ENCODE results near the gene RNU6-1.

Gene RNU6-1

DNA sequence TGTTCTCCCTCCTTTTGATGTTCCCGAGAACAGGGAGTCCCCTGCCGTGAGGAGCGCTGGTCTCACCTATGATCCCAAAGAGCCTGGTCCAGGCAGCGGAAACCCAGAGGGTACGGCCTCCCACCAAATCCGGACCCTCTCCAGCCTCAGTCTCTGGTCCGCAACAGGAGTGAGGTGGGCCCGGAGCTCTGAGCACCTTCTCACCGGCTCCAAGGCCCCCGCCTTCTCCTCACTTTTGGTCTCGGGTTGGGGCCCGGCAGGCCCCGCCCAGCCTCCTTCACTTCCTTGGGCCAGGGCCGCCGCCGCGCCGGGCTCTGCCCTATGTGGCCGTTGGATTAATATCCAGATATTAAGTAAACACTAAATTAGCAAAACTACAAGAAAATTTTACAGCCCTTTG is 20.2 kb downstream of the RNU6-1 start:
- peaks cover 27% of the 10 kb centered on the region for H3K9me3 Mint-ChIP-seq
- no peak for DNase-seq
- H3K27ac Mint-ChIP-seq, result no peak overlapping the region
- peaks cover 26% of the 10 kb centered on the region for H3K4me1 Mint-ChIP-seq
- TF ChIP-seq, protein P1, sequence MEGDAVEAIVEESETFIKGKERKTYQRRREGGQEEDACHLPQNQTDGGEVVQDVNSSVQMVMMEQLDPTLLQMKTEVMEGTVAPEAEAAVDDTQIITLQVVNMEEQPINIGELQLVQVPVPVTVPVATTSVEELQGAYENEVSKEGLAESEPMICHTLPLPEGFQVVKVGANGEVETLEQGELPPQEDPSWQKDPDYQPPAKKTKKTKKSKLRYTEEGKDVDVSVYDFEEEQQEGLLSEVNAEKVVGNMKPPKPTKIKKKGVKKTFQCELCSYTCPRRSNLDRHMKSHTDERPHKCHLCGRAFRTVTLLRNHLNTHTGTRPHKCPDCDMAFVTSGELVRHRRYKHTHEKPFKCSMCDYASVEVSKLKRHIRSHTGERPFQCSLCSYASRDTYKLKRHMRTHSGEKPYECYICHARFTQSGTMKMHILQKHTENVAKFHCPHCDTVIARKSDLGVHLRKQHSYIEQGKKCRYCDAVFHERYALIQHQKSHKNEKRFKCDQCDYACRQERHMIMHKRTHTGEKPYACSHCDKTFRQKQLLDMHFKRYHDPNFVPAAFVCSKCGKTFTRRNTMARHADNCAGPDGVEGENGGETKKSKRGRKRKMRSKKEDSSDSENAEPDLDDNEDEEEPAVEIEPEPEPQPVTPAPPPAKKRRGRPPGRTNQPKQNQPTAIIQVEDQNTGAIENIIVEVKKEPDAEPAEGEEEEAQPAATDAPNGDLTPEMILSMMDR (IDR thresholded peaks at IDR 0.05), result no peak
- H3K36me3 Mint-ChIP-seq (ENCODE audit: low read depth), result peaks cover 18% of the 10 kb centered on the region
- no peak overlapping the region for H3K4me3 Mint-ChIP-seq
- H3K27me3 Mint-ChIP-seq (ENCODE audit: low read depth, poor library complexity), result peaks cover 89% of the 10 kb centered on the region

DNA sequence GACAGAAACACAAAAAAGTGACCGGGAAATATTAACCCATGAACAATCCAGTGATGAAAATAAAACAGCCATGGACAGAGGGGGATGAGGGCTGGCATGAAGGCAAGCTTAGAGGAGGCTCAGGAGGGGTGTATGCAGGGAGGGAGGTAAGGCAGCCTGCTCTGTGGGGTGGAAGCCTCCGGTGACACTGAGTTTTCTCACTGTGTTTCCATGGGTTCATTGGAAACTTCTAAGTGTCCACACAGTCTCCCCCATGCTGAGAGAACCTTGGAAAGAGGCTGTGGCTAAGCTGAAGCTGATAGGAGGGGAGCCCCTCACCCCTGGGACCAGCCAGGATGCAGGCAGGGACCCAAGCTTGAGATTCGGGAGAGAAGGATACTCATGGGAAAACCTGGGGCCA is 21.4 kb downstream of the RNU6-1 start:
- Mint-ChIP-seq H3K4me1 (peaks cover 18% of the 10 kb centered on the region), H3K9me3 (peaks cover 27% of the 10 kb centered on the region), H3K36me3 (ENCODE audit: low read depth) (peaks cover 18% of the 10 kb centered on the region), H3K4me3 (no peak overlapping the region), H3K27me3 (ENCODE audit: low read depth, poor library complexity) (peaks cover 77% of the 10 kb centered on the region), H3K27ac (no peak overlapping the region)
- no peak for DNase-seq
- TF ChIP-seq, protein P1 (IDR thresholded peaks at IDR 0.05), result no peak

DNA sequence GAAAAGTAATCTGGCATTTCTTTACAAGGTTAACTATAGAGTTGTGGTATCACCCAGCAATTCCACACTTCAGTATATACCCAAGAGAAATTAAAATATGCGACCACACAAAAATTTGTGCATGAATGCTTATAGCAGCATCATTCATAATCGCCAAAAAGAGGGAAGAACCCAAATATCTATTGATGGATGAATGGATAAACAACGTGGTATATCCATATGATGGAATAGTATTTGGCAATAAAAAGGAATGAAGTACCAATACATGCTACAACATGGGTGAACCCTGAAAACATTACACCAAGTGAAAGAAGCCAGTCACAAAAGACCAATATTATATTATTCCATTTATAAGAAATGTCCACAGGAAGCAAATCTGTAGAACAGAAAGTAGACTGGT is 23.2 kb downstream of the RNU6-1 start:
- TF ChIP-seq, protein P1 (IDR thresholded peaks at IDR 0.05), result no peak
- peaks cover 75% of the 10 kb centered on the region for H3K27me3 Mint-ChIP-seq (ENCODE audit: low read depth, poor library complexity)
- no peak overlapping the region for H3K27ac Mint-ChIP-seq

DNA sequence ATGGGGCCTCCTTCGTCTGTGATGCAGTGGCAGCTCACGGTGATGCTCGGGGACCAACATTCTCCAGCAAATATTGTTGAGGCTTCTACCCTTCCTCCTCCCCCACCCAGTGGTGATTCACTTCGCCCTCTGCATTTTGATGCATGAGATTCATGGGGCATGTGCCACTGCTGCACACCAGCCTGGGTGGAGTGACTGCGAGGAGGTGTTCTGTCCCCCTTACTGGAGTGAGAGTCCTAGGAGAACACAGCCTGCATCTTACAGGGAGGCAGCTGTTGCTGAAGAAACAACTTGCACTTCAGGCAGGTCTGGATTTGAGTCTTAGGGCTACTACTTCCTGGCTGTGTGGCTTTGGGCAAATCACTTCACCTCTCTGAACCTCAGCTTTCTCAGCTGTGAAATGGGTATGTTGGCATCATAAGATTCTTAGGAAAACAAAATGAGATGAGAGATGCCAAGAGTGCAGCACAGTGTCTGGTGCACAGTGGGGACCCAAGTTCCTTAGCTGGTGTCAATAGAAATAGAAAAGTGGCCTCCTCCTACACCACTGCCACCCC is 24.7 kb downstream of the RNU6-1 start:
- Mint-ChIP-seq H3K4me3 (no peak overlapping the region), H3K36me3 (ENCODE audit: low read depth) (peaks cover 18% of the 10 kb centered on the region), H3K27ac (no peak overlapping the region), H3K9me3 (peaks cover 27% of the 10 kb centered on the region), H3K4me1 (peaks cover 22% of the 10 kb centered on the region), H3K27me3 (ENCODE audit: low read depth, poor library complexity) (peaks cover 69% of the 10 kb centered on the region)
- TF ChIP-seq, protein P1 (IDR thresholded peaks at IDR 0.05), result no peak
- no peak for DNase-seq

More for the DNA sequence above, 23.2 kb downstream of the RNU6-1 start:
- peaks cover 27% of the 10 kb centered on the region for H3K9me3 Mint-ChIP-seq
- peaks cover 25% of the 10 kb centered on the region for H3K4me1 Mint-ChIP-seq
- H3K36me3 Mint-ChIP-seq (ENCODE audit: low read depth), result peaks cover 18% of the 10 kb centered on the region
- DNase-seq, result no peak
- no peak overlapping the region for H3K4me3 Mint-ChIP-seq

DNA sequence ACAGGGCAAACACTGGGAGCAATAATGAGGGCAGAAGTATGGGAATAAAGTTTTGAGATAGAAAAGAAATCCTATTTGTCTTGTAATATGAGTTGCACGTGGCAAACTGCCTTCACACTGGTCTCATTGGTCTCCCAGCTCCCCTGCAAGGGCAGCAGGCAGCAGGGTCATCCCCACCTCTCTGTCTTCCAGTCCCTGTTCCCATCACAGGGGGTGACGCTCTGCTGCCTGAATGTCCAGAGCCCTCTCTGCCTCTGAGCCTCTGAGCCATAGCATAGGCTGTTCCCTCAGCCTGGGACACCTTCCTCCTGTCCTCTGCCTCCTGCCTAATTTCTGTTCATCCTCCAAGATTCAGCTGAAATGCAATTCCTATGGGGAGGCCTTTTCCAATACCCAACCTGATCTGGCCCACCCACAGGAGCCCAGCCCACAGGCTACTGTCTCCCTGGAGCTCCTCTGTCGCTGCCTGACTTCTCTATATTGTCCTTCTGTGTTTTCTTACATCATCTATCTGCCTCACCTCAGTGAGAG is 26.7 kb downstream of the RNU6-1 start:
- H3K36me3 Mint-ChIP-seq (ENCODE audit: low read depth), result peaks cover 30% of the 10 kb centered on the region

More for the DNA sequence above, 26.7 kb downstream of the RNU6-1 start:
- DNase-seq, result no peak
- Mint-ChIP-seq H3K27me3 (ENCODE audit: low read depth, poor library complexity) (peaks cover 59% of the 10 kb centered on the region), H3K4me1 (peaks cover 30% of the 10 kb centered on the region), H3K4me3 (peak overlapping the region; percentile 7), H3K27ac (peak overlapping the region; percentile 73), H3K9me3 (peaks cover 27% of the 10 kb centered on the region)
- TF ChIP-seq, protein P1 (IDR thresholded peaks at IDR 0.05), result no peak
